Fibroblast of lung (primary cell): ENCODE results near the gene HIP1. TPM values are rescaled to one million over a fixed set of nuclear protein-coding genes. Genes with fewer than 3 reads are reported as not detected.

ENCODE experiments used
- DNase-seq, 2 donors: peaks; one replicate each; pipeline versions ENCODE4 v3.0.0 to v3.0.0-alpha.2; 2010; ENCODE audit warnings: low read depth in 2 of 2
- H2AFZ ChIP-seq: 2 replicates; pipeline ENCODE4 v1.5.1; 2012; ENCODE audit warnings: low read length, control low read depth, inconsistent platforms
- H3K27ac ChIP-seq: 2 replicates; pipeline ENCODE4 v1.5.1; 2011; ENCODE audit warnings: low read length, control low read depth; ENCODE audit not compliant: insufficient read depth
- H3K27me3 ChIP-seq: 2 replicates; pipeline ENCODE4 v1.5.1; 2011; ENCODE audit warnings: mild to moderate bottlenecking, low read length; ENCODE audit not compliant: control insufficient read depth, insufficient read depth
- H3K36me3 ChIP-seq: 2 replicates; pipeline ENCODE4 v1.5.1; 2011; ENCODE audit warnings: low read length; ENCODE audit not compliant: control insufficient read depth, insufficient read depth
- H3K4me1 ChIP-seq: 2 replicates; pipeline ENCODE4 v1.5.1; 2011; ENCODE audit warnings: low read length; ENCODE audit not compliant: control insufficient read depth, insufficient read depth; ENCODE audit errors: extremely low read depth
- H3K4me2 ChIP-seq: 2 replicates; pipeline ENCODE4 v1.5.1; 2011; ENCODE audit warnings: low read length, control low read depth; ENCODE audit not compliant: insufficient read depth; ENCODE audit errors: extremely low read depth
- H3K4me3 ChIP-seq, 4 experiments: fragments of 200-600 bp in 1 of 4; sonication (generic) in 1 of 4; replicated peaks in 1 of 4; 2 replicates each; pipeline ENCODE4 v1.5.1; 2011 to 2016; ENCODE audit warnings: low read length in 4 of 4, low read depth in 3 of 4, mild to moderate bottlenecking in 3 of 4, control low read depth in 2 of 4, inconsistent platforms in 1 of 4, mixed read lengths in 1 of 4; ENCODE audit not compliant: insufficient read depth in 1 of 4; ENCODE audit errors: control extremely low read depth in 1 of 4
- H3K79me2 ChIP-seq: 2 replicates; pipeline ENCODE4 v1.5.1; 2012; ENCODE audit warnings: mild to moderate bottlenecking, low read length, inconsistent platforms; ENCODE audit not compliant: control insufficient read depth, insufficient read depth
- H3K9ac ChIP-seq: 2 replicates; pipeline ENCODE4 v1.5.1; 2011; ENCODE audit warnings: mild to moderate bottlenecking, low read length, control low read depth; ENCODE audit not compliant: insufficient read depth
- H3K9me3 ChIP-seq: 2 replicates; pipeline ENCODE4 v1.5.1; 2012; ENCODE audit warnings: low read depth, low read length; ENCODE audit not compliant: control insufficient read depth, insufficient read depth
- H4K20me1 ChIP-seq: 2 replicates; pipeline ENCODE4 v1.5.1; 2011; ENCODE audit warnings: low read length; ENCODE audit not compliant: control insufficient read depth, insufficient read depth; ENCODE audit errors: extremely low read depth
- EZH2 ChIP-seq: IDR thresholded peaks from 2 replicates; pipeline ENCODE4 v1.5.1; 2012; ENCODE audit warnings: low read length, control low read depth, mild to moderate bottlenecking; ENCODE audit errors: missing control alignments
- polyA plus RNA-seq, 2 donors: library from polyadenylated mRNA; depleted of rRNA in 1 of 2; stranded (reverse) in 1 of 2; unstranded in 1 of 2; fragments of >200 nt; gene quantifications; 2 replicates each; pipeline ENCODE4 v1.2.1, GENCODE V29; 2011 to 2012; ENCODE audit warnings: missing spikeins in 1 of 2
- total RNA-seq: library from RNA; depleted of rRNA; stranded (reverse); fragments of >200 nt; gene quantifications from 2 replicates; pipeline ENCODE4 v1.2.1, GENCODE V29; 2014
- TF ChIP-seq, protein P1 (sequence below), 2 donors: IDR thresholded peaks in 1 of 2; conservative IDR thresholded peaks in 1 of 2; 1 replicate in 1 of 2; 2 replicates in 1 of 2; pipeline ENCODE4 v1.5.1; 2011 to 2012; ENCODE audit warnings: low read length in 2 of 2, control low read depth in 1 of 2, inconsistent platforms in 1 of 2, low read depth in 1 of 2, mild to moderate bottlenecking in 1 of 2

Gene HIP1
- total and polyA plus RNA-seq, 2 donors (not counting 1 experiment from before 2014, with no cell fraction given), result 27.2 to 31.3 TPM

DNA sequence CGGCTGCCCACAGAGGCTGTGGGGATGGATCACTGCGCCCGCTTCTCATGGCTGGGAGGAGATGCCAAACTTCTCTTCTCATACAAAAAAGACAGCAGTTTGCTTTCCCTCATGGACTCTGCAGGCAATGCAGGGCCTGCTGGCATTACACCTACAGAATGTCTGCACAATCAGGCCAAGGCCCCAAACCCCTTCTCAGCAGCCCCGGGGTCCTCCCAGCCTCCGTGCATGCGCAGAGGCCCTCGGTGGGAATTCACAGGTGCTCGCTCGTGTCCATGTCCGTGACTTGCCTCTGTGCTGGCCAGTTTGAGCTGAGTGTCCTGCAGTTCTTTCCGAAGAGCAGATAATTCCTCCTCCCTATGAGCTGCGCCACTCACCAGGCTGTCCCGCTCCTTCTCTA is 183.0 kb downstream of the HIP1 start:
- no peaks in the 10 kb centered on the region for H3K9me3 ChIP-seq
- H3K9ac ChIP-seq, result no peak overlapping the region
- peaks cover 8% of the 10 kb centered on the region for H3K36me3 ChIP-seq
- no peak for TF ChIP-seq EZH2
- TF ChIP-seq, protein P1, sequence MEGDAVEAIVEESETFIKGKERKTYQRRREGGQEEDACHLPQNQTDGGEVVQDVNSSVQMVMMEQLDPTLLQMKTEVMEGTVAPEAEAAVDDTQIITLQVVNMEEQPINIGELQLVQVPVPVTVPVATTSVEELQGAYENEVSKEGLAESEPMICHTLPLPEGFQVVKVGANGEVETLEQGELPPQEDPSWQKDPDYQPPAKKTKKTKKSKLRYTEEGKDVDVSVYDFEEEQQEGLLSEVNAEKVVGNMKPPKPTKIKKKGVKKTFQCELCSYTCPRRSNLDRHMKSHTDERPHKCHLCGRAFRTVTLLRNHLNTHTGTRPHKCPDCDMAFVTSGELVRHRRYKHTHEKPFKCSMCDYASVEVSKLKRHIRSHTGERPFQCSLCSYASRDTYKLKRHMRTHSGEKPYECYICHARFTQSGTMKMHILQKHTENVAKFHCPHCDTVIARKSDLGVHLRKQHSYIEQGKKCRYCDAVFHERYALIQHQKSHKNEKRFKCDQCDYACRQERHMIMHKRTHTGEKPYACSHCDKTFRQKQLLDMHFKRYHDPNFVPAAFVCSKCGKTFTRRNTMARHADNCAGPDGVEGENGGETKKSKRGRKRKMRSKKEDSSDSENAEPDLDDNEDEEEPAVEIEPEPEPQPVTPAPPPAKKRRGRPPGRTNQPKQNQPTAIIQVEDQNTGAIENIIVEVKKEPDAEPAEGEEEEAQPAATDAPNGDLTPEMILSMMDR (conservative IDR thresholded peaks at IDR 0.05 in 1 of 2, IDR thresholded peaks at IDR 0.05 in 1 of 2; ENCODE audit: low read depth in 1 of 2, low read length in 2 of 2), result no peak
- no peak overlapping the region for H3K4me2 ChIP-seq
- no peaks in the 10 kb centered on the region for H3K79me2 ChIP-seq
- no peak overlapping the region for H2AFZ ChIP-seq
- no peaks in the 10 kb centered on the region for H3K4me1 ChIP-seq
- DNase-seq, result no peak
- H3K27ac ChIP-seq, result no peak overlapping the region
- H4K20me1 ChIP-seq, result no peaks in the 10 kb centered on the region
- no peaks in the 10 kb centered on the region for H3K27me3 ChIP-seq
- no peak overlapping the region for H3K4me3 ChIP-seq

- Histone ChIP-seq H3K36me3 (peaks cover 6% of the 10 kb centered on the region), H3K9ac (no peak overlapping the region), H2AFZ (no peak overlapping the region), H3K9me3 (no peaks in the 10 kb centered on the region), H3K4me1 (no peaks in the 10 kb centered on the region), H3K27ac (no peak overlapping the region), H3K27me3 (no peaks in the 10 kb centered on the region), H3K4me3 (no peak overlapping the region), H4K20me1 (no peaks in the 10 kb centered on the region), H3K79me2 (no peaks in the 10 kb centered on the region), H3K4me2 (no peak overlapping the region)
- DNase-seq, result no peak
- no peak for TF ChIP-seq EZH2
- TF ChIP-seq, protein P1 (conservative IDR thresholded peaks at IDR 0.05 in 1 of 2, IDR thresholded peaks at IDR 0.05 in 1 of 2; ENCODE audit: low read depth in 1 of 2, low read length in 2 of 2), result no peak
Measured at GRCh38 chr7:75546237-75547015, 192.3 kb downstream of the HIP1 start.

DNA sequence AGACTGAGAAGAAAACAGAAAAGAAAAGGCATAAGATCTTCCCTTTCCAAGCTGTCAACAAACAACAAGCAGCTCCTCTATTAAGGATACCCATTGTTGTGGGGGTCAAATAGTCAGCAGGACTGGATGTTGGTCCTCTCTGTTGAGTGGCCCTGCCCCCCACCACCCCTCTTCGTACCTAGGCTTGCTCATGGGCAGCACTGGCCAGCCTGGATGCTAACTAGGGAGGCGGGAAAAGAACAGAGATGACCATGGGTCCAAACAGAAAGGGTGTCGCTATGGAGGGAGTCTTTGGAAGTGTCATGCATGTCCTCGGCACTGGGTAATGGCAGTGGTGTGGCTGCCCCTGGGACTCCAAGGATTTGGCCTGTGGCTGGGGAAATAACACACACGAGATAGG is 201.0 kb downstream of the HIP1 start:
- H4K20me1 ChIP-seq, result no peaks in the 10 kb centered on the region
- H3K27ac ChIP-seq, result no peak overlapping the region
- peaks cover 8% of the 10 kb centered on the region for H3K36me3 ChIP-seq
- peaks cover 5% of the 10 kb centered on the region for H3K4me1 ChIP-seq
- no peak for DNase-seq
- H3K4me2 ChIP-seq, result no peak overlapping the region
- TF ChIP-seq, protein P1 (conservative IDR thresholded peaks at IDR 0.05 in 1 of 2, IDR thresholded peaks at IDR 0.05 in 1 of 2; ENCODE audit: low read depth in 1 of 2, low read length in 2 of 2), result no peak
- no peak for TF ChIP-seq EZH2
- H3K79me2 ChIP-seq, result no peaks in the 10 kb centered on the region
- no peaks in the 10 kb centered on the region for H3K27me3 ChIP-seq
- H3K4me3 ChIP-seq, result no peak overlapping the region
- H3K9ac ChIP-seq, result no peak overlapping the region
- no peak overlapping the region for H2AFZ ChIP-seq
- no peaks in the 10 kb centered on the region for H3K9me3 ChIP-seq
